Epithelial cell of esophagus (primary cell): Measurements from ENCODE around the gene LPP.

ENCODE experiments used
- DNase-seq: peaks from one replicate; pipeline ENCODE4 v3.0.0; 2010; ENCODE audit warnings: low read depth
- H3K4me3 ChIP-seq: 2 replicates; pipeline ENCODE4 v1.5.1; 2011; ENCODE audit warnings: mild to moderate bottlenecking, low read length, control low read depth
- TF ChIP-seq, protein P1 (sequence below): IDR thresholded peaks from 2 replicates; pipeline ENCODE4 v1.5.1; 2011; ENCODE audit warnings: low read depth, mild to moderate bottlenecking, low read length, control low read depth, inconsistent platforms; ENCODE audit not compliant: insufficient read depth; ENCODE audit errors: missing control alignments

LPP gene

GRCh38 chr3:188151438-188151837, 2.5 kb upstream of the LPP start:
- DNase-seq: no peak
- TF ChIP-seq, protein P1, sequence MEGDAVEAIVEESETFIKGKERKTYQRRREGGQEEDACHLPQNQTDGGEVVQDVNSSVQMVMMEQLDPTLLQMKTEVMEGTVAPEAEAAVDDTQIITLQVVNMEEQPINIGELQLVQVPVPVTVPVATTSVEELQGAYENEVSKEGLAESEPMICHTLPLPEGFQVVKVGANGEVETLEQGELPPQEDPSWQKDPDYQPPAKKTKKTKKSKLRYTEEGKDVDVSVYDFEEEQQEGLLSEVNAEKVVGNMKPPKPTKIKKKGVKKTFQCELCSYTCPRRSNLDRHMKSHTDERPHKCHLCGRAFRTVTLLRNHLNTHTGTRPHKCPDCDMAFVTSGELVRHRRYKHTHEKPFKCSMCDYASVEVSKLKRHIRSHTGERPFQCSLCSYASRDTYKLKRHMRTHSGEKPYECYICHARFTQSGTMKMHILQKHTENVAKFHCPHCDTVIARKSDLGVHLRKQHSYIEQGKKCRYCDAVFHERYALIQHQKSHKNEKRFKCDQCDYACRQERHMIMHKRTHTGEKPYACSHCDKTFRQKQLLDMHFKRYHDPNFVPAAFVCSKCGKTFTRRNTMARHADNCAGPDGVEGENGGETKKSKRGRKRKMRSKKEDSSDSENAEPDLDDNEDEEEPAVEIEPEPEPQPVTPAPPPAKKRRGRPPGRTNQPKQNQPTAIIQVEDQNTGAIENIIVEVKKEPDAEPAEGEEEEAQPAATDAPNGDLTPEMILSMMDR: no peak

GRCh38 chr3:188152660-188153436, 1.1 kb upstream of the LPP start:
- peak overlapping the region; percentile 85 for H3K4me3 ChIP-seq
- peak; percentile 69 for DNase-seq
- TF ChIP-seq, protein P1: no peak

More at GRCh38 chr3:188151438-188151837, 2.5 kb upstream of the LPP start:
- no peak overlapping the region for H3K4me3 ChIP-seq

GRCh38 chr3:188153437-188154013, 432 bp upstream of the LPP start:
- TF ChIP-seq, protein P1: no peak
- H3K4me3 ChIP-seq: peak overlapping the region; percentile 85
- peak; percentile 87 for DNase-seq

DNA sequence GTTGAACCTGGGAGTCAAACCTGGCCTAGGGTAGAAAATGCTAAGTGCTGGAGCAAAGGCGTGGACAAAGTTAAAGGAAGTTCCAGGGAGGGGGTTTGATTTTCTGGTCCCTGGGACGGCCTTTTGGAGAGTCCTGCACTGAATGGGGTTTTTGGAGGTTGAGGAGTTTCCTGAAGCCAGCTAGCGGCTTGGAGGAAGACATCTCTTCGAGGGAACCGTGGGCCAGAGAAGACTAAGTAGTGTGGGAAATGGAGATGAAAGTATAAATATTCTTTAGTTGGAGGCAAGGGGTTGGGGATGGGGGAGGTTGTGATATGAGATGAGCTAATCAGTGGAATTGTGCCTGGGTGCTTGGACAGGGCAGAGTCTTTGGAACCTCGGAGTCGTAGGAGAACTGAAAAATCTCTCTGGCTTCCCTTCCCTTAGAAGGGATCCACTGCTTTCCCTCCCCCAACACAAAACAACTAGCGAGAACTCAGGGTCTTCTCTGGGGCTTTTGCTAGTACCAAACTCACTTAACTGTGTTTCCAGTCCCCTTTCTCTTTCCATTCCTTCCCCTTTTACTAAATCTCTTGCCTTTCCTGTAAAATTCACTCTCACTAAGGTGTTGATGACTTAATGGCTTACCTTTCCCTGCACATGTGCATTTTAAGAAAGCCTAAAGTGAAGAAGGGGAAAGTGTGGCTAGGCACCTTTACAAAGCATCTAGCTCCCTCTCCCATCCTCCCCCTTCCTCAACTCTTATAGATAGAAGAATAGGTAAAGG, 1.0 kb downstream of the LPP start:
- no peak for DNase-seq
- H3K4me3 ChIP-seq: peak overlapping the region; percentile 85
- TF ChIP-seq, protein P1: no peak

- DNase-seq: no peak
- no peak overlapping the region for H3K4me3 ChIP-seq
- TF ChIP-seq, protein P1: no peak
These were observed 2.1 kb downstream of the LPP start for GRCh38 chr3:188156056-188156455.

GRCh38 chr3:188157407-188157806, 3.5 kb downstream of the LPP start:
- no peak overlapping the region for H3K4me3 ChIP-seq
- DNase-seq: no peak
- TF ChIP-seq, protein P1: no peak
